HepG2 (cell line): Measurements from ENCODE around the gene ST6GALNAC6. TPM values are rescaled to one million over a fixed set of nuclear protein-coding genes. Genes with fewer than 3 reads are reported as not detected.

ENCODE experiments used
- ELF1 ChIP-seq: sonication (generic); formaldehyde crosslinking; IDR thresholded peaks from 2 replicates; pipeline ENCODE4 v1.4.0; 2020; ENCODE audit warnings: missing genetic modification reagents
- FOXJ3 ChIP-seq: sonication (generic); formaldehyde crosslinking; IDR thresholded peaks from 2 replicates; pipeline ENCODE4 v1.4.0; 2020; ENCODE audit warnings: missing genetic modification reagents, mild to moderate bottlenecking, borderline replicate concordance
- MED8 ChIP-seq: sonication (generic); formaldehyde crosslinking; IDR thresholded peaks from 2 replicates; pipeline ENCODE4 v1.8.1; 2023; ENCODE audit warnings: mild to moderate bottlenecking, missing genetic modification reagents; ENCODE audit not compliant: insufficient replicate concordance
- MEIS2 ChIP-seq: sonication (generic); formaldehyde crosslinking; IDR thresholded peaks from 2 replicates; pipeline ENCODE4 v1.9.0; 2021; ENCODE audit warnings: mild to moderate bottlenecking, missing genetic modification reagents
- NCOA1 ChIP-seq: sonication (generic); formaldehyde crosslinking; IDR thresholded peaks from 2 replicates; pipeline ENCODE4 v1.9.0; 2021; ENCODE audit warnings: missing genetic modification reagents
- PCBP1 ChIP-seq: fragments of 200-400 bp; formaldehyde crosslinking; IDR thresholded peaks from 2 replicates; pipeline ENCODE4 v1.6.1; 2017; ENCODE audit warnings: mild to moderate bottlenecking, low read depth, low read length, borderline replicate concordance
- RBM22 ChIP-seq: fragments of 200-400 bp; formaldehyde crosslinking; optimal IDR thresholded peaks from 2 replicates; pipeline ENCODE3; 2017; ENCODE audit warnings: mild to moderate bottlenecking, low read length, moderate library complexity
- RFX1 ChIP-seq: fragments of 450-650 bp; IDR thresholded peaks from 2 replicates; pipeline ENCODE4 v1.6.1; 2017
- U2AF1 ChIP-seq: fragments of 200-400 bp; formaldehyde crosslinking; optimal IDR thresholded peaks from 2 replicates; pipeline ENCODE3; 2017; ENCODE audit warnings: mild to moderate bottlenecking, low read depth, low read length
- XRCC5 ChIP-seq: fragments of 200-400 bp; formaldehyde crosslinking; optimal IDR thresholded peaks from 2 replicates; pipeline ENCODE3; 2017; ENCODE audit warnings: mild to moderate bottlenecking, low read length
- ZC3H4 ChIP-seq: sonication (generic); formaldehyde crosslinking; IDR thresholded peaks from 2 replicates; pipeline ENCODE4 v1.4.0; 2020; ENCODE audit warnings: missing genetic modification reagents, borderline replicate concordance
- ZNF350 ChIP-seq: sonication (generic); formaldehyde crosslinking; IDR thresholded peaks from 2 replicates; pipeline ENCODE4 v1.4.0; 2020; ENCODE audit warnings: mild to moderate bottlenecking, low read depth, missing genetic modification reagents, borderline replicate concordance
- ZNF546 ChIP-seq: sonication (generic); formaldehyde crosslinking; conservative IDR thresholded peaks from 2 replicates; pipeline ENCODE4 v1.8.1; 2023; ENCODE audit warnings: mild to moderate bottlenecking, missing genetic modification reagents
- ZNF605 ChIP-seq: sonication (generic); formaldehyde crosslinking; IDR thresholded peaks from 2 replicates; pipeline ENCODE4 v1.8.0; 2022; ENCODE audit warnings: mild to moderate bottlenecking, missing genetic modification reagents
- ZNF660 ChIP-seq: sonication (generic); formaldehyde crosslinking; IDR thresholded peaks from 2 replicates; pipeline ENCODE4 v1.5.1; 2020; ENCODE audit warnings: mild to moderate bottlenecking, low read depth, missing genetic modification reagents, borderline replicate concordance
- ZNF850 ChIP-seq: sonication (generic); formaldehyde crosslinking; conservative IDR thresholded peaks from 2 replicates; pipeline ENCODE4 v1.9.0; 2021; ENCODE audit warnings: mild to moderate bottlenecking, missing genetic modification reagents
- polyA plus RNA-seq, 8 experiments: library from polyadenylated mRNA; depleted of rRNA in 3 of 8; stranded (reverse) in 7 of 8; unstranded in 1 of 8; fragments of >200 nt; fragmentation: Illumina TruSeq in 4 of 8; extraction: Trizol in 4 of 8; gene quantifications; 2 replicates each; pipeline versions ENCODE4 v1.2.1 to v1.2.3, GENCODE V29; 2011 to 2016; ENCODE audit warnings: low read depth in 4 of 8, missing spikeins in 1 of 8, mixed read lengths in 1 of 8; ENCODE audit not compliant: insufficient read depth in 1 of 8
- total RNA-seq, 5 experiments: library from RNA; depleted of rRNA; stranded (reverse); fragments of >200 nt; fragmentation: Illumina TruSeq; extraction: Trizol; gene quantifications; 2 replicates each; pipeline ENCODE4 v1.2.3, GENCODE V29; 2016; ENCODE audit warnings: low read depth in 1 of 5
- TF ChIP-seq, protein P1 (sequence below): sonication (generic); formaldehyde crosslinking; IDR thresholded peaks from 2 replicates; pipeline ENCODE4 v1.4.0; 2020; ENCODE audit warnings: low read depth, missing genetic modification reagents
- TF ChIP-seq, protein P2 (sequence below), 2 experiments: sonication (generic) in 1 of 2; formaldehyde crosslinking in 1 of 2; IDR thresholded peaks; 2 replicates each; pipeline versions ENCODE4 v1.4.0 to v1.6.1; 2018 to 2020; ENCODE audit warnings: missing genetic modification reagents in 2 of 2, borderline replicate concordance in 1 of 2, low read depth in 1 of 2, mild to moderate bottlenecking in 1 of 2, missing biosample characterization in 1 of 2
- TF ChIP-seq, protein P3 (sequence below): sonication (generic); formaldehyde crosslinking; IDR thresholded peaks from 2 replicates; pipeline ENCODE4 v1.5.0; 2020; ENCODE audit warnings: mild to moderate bottlenecking, missing genetic modification reagents, moderate library complexity
- TF ChIP-seq, protein P4 (sequence below): sonication (generic); formaldehyde crosslinking; IDR thresholded peaks from 2 replicates; pipeline ENCODE4 v1.5.1; 2020; ENCODE audit warnings: missing genetic modification reagents, mild to moderate bottlenecking, borderline replicate concordance

The ST6GALNAC6 gene
- total and polyA plus RNA-seq, 2 of the 13 experiments (the other 11 are each of a cell fraction or from before 2014, with no cell fraction given), result 18.5 to 65.4 TPM

DNA sequence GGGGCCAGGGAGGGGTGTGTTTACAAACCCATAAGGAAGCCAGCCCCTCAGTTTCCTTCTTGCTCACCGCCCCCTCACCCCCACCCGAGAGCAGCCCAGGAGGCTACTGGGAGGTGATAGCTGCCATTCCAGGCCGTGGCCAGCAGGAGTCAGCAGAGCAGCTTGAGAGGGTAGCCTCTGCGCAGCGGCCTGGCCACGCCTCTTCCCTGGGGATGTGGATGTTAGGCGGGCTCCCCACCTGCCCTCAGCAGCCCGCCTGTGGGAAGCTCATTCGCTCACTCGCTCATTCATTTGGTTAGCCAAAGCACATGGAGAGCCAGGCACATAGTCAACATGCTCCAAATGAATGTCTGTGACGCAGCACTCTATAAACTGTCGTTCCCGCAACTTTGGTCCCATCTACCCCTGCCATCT, 44.3 kb upstream of the ST6GALNAC6 start (continued):
- no peak for TF ChIP-seq MEIS2
- TF ChIP-seq ZNF660, result no peak
- TF ChIP-seq MED8 (CRISPR knock-in tag), result no peak
- peak; percentile 87 for TF ChIP-seq XRCC5
- no peak for TF ChIP-seq ZNF605
- TF ChIP-seq NCOA1, result no peak
- no peak for TF ChIP-seq FOXJ3 (CRISPR knock-in tag)
- no peak for TF ChIP-seq RFX1
- TF ChIP-seq RBM22, result peak; percentile 66
- TF ChIP-seq, protein P1, sequence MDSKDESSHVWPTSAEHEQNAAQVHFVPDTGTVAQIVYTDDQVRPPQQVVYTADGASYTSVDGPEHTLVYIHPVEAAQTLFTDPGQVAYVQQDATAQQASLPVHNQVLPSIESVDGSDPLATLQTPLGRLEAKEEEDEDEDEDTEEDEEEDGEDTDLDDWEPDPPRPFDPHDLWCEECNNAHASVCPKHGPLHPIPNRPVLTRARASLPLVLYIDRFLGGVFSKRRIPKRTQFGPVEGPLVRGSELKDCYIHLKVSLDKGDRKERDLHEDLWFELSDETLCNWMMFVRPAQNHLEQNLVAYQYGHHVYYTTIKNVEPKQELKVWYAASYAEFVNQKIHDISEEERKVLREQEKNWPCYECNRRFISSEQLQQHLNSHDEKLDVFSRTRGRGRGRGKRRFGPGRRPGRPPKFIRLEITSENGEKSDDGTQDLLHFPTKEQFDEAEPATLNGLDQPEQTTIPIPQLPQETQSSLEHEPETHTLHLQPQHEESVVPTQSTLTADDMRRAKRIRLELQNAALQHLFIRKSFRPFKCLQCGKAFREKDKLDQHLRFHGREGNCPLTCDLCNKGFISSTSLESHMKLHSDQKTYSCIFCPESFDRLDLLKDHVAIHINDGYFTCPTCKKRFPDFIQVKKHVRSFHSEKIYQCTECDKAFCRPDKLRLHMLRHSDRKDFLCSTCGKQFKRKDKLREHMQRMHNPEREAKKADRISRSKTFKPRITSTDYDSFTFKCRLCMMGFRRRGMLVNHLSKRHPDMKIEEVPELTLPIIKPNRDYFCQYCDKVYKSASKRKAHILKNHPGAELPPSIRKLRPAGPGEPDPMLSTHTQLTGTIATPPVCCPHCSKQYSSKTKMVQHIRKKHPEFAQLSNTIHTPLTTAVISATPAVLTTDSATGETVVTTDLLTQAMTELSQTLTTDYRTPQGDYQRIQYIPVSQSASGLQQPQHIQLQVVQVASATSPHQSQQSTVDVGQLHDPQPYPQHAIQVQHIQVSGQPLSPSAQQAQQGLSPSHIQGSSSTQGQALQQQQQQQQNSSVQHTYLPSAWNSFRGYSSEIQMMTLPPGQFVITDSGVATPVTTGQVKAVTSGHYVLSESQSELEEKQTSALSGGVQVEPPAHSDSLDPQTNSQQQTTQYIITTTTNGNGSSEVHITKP, result no peak
- TF ChIP-seq, protein P2, sequence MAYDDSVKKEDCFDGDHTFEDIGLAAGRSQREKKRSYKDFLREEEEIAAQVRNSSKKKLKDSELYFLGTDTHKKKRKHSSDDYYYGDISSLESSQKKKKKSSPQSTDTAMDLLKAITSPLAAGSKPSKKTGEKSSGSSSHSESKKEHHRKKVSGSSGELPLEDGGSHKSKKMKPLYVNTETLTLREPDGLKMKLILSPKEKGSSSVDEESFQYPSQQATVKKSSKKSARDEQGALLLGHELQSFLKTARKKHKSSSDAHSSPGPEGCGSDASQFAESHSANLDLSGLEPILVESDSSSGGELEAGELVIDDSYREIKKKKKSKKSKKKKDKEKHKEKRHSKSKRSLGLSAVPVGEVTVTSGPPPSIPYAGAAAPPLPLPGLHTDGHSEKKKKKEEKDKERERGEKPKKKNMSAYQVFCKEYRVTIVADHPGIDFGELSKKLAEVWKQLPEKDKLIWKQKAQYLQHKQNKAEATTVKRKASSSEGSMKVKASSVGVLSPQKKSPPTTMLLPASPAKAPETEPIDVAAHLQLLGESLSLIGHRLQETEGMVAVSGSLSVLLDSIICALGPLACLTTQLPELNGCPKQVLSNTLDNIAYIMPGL (CRISPR knock-in tag; IDR thresholded peaks at IDR 0.05; ENCODE audit: borderline replicate concordance in 1 of 2, low read depth in 1 of 2), result peak in 1 of 2 experiments; percentile 63; a peak in 2 of 4 replicates
- TF ChIP-seq, protein P3, sequence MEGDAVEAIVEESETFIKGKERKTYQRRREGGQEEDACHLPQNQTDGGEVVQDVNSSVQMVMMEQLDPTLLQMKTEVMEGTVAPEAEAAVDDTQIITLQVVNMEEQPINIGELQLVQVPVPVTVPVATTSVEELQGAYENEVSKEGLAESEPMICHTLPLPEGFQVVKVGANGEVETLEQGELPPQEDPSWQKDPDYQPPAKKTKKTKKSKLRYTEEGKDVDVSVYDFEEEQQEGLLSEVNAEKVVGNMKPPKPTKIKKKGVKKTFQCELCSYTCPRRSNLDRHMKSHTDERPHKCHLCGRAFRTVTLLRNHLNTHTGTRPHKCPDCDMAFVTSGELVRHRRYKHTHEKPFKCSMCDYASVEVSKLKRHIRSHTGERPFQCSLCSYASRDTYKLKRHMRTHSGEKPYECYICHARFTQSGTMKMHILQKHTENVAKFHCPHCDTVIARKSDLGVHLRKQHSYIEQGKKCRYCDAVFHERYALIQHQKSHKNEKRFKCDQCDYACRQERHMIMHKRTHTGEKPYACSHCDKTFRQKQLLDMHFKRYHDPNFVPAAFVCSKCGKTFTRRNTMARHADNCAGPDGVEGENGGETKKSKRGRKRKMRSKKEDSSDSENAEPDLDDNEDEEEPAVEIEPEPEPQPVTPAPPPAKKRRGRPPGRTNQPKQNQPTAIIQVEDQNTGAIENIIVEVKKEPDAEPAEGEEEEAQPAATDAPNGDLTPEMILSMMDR (CRISPR knock-in tag), result peak; percentile 92
- TF ChIP-seq, protein P4, sequence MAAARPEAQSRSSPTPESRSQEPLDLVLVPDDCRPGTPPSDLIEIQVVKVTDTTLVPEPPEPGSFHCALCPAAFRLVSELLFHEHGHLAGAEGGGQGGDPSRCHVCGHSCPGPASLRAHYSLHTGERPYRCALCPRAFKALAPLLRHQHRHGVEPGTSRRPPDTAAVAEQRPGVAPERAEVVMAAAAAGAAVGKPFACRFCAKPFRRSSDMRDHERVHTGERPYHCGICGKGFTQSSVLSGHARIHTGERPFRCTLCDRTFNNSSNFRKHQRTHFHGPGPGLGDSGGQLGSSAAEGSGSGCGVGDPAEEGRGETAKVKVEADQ (CRISPR knock-in tag), result no peak
- TF ChIP-seq ZNF546 (CRISPR knock-in tag), result no peak
- 0 out of 2 replicates have a peak, but pooled peaks have one; percentile 54 for TF ChIP-seq PCBP1
- no peak for TF ChIP-seq ZNF850
- no peak for TF ChIP-seq ELF1
- TF ChIP-seq U2AF1, result no peak
- TF ChIP-seq ZNF350 (CRISPR knock-in tag), result no peak
- no peak for TF ChIP-seq ZC3H4 (CRISPR knock-in tag)
